Testis (tissue), 3 donors: ENCODE data around the gene ARID1A. TPM values are rescaled to one million over a fixed set of nuclear protein-coding genes. Genes with fewer than 3 reads are reported as not detected.

Experiments used
- DNase-seq: peaks from one replicate; pipeline ENCODE4 v3.0.0-alpha.2; 2019
- H3K27ac ChIP-seq, 2 donors: fragments of 200-600 bp; sonication (generic); one replicate each; pipeline ENCODE4 v1.5.1; 2019
- H3K27me3 ChIP-seq: fragments of 200-600 bp; sonication (generic); one replicate; pipeline ENCODE4 v1.5.1; 2019
- H3K36me3 ChIP-seq: fragments of 200-600 bp; sonication (generic); one replicate; pipeline ENCODE4 v1.5.1; 2017; ENCODE audit warnings: low read depth; ENCODE audit errors: missing control alignments
- H3K4me1 ChIP-seq: fragments of 200-600 bp; sonication (generic); one replicate; pipeline ENCODE4 v1.5.1; 2019
- H3K4me3 ChIP-seq, 2 donors: fragments of 200-600 bp; sonication (generic); one replicate each; pipeline ENCODE4 v1.5.1; 2017 to 2019
- H3K9me3 ChIP-seq: fragments of 200-600 bp; sonication (generic); one replicate; pipeline ENCODE4 v1.5.1; 2017
- CTCF ChIP-seq, 3 experiments: fragments of 450-650 bp in 2 of 3; fragments of 200-600 bp in 1 of 3; sonication (generic) in 1 of 3; IDR thresholded peaks; one replicate each; pipeline ENCODE4 v1.5.1; 2016 to 2019; ENCODE audit warnings: antibody characterized with exemption in 3 of 3, mild to moderate bottlenecking in 2 of 3, moderate library complexity in 1 of 3
- POLR2A ChIP-seq: fragments of 450-650 bp; IDR thresholded peaks from one replicate; pipeline ENCODE4 v1.6.1; 2017; ENCODE audit warnings: antibody characterized with exemption, mild to moderate bottlenecking, moderate library complexity
- WGBS, 2 donors: methylation state at CpG; one replicate each; pipeline ENCODE4 v1.1.5; 2018; 5-methylcytosine and 5-hydroxymethylcytosine counted together
- intact Hi-C: fragments of 100-400 bp; cut with DNase I; formaldehyde crosslinking; loops from one replicate; pipeline ENCODE4 v1.15.1; 2023; ENCODE audit warnings: low total_unique reads
- polyA plus RNA-seq: library from polyadenylated mRNA; stranded (reverse); fragments of 350-450 nt; fragmentation: Illumina TruSeq; extraction: RNeasy Lipid Tissue Mini Kit (QIAGEN cat#74804); gene quantifications from one replicate; pipeline ENCODE4 v1.2.3, GENCODE V29; 2014; ENCODE audit warnings: low read depth, low replicate concordance; ENCODE audit not compliant: insufficient read depth
- total RNA-seq, 2 donors: library from RNA; depleted of rRNA; stranded (reverse); fragments of >200 nt; gene quantifications; one replicate each; pipeline ENCODE4 v1.2.3, GENCODE V29; 2016

Gene ARID1A
- total and polyA plus RNA-seq, 3 donors from 2014 or later = 53.7 to 119 (median 106) TPM

GRCh38 chr1:26693599-26694572 lies 1.9 kb upstream of the ARID1A start:
- Histone ChIP-seq H3K4me1 (peaks cover 35% of the 10 kb centered on the region), H3K27ac (peak overlapping the region; percentile 97 to 99), H3K4me3 (peak overlapping the region; percentile 42 to 61), H3K36me3 (no peaks in the 10 kb centered on the region), H3K27me3 (no peaks in the 10 kb centered on the region), H3K9me3 (no peaks in the 10 kb centered on the region)
- peak; percentile 23 for DNase-seq
- TF ChIP-seq POLR2A = no peak
- TF ChIP-seq CTCF (IDR thresholded peaks at IDR 0.05) = no peak
- WGBS, 2 donors = 21 to 26% methylated on average over 7 of the region's 7 CpGs
- intact Hi-C loops = no loop called here

GRCh38 chr1:26694638-26695355 lies 1.0 kb upstream of the ARID1A start:
- H3K27ac ChIP-seq = peak overlapping the region; percentile 97 to 99
- intact Hi-C loops = loop anchor here (5.0 kb wide), 1 partner anchor 93 kb away; the partner anchor contains the start of gene PIGV
- H3K4me3 ChIP-seq = peak overlapping the region; percentile 98 to 99
- no peaks in the 10 kb centered on the region for H3K9me3 ChIP-seq
- TF ChIP-seq POLR2A = no peak
- TF ChIP-seq CTCF (IDR thresholded peaks at IDR 0.05) = no peak
- WGBS, 2 donors = 5 to 6% methylated on average over 14 of the region's 14 CpGs
- no peaks in the 10 kb centered on the region for H3K27me3 ChIP-seq
- H3K4me1 ChIP-seq = peaks cover 44% of the 10 kb centered on the region
- no peaks in the 10 kb centered on the region for H3K36me3 ChIP-seq
- no peak for DNase-seq

- Histone ChIP-seq H3K4me3 (peak overlapping the region; percentile 98 to 99), H3K36me3 (no peaks in the 10 kb centered on the region), H3K27me3 (no peaks in the 10 kb centered on the region), H3K27ac (peak overlapping the region; percentile 97 to 99), H3K9me3 (no peaks in the 10 kb centered on the region), H3K4me1 (peaks cover 56% of the 10 kb centered on the region)
- no peak for DNase-seq
- 0 to 4% methylated on average over 11 to 60 of the region's 72 CpGs for WGBS, 2 donors
- TF ChIP-seq CTCF (IDR thresholded peaks at IDR 0.05) (no peak), POLR2A (no peak)
- intact Hi-C loops = loop anchor here (5.0 kb wide), 1 partner anchor 91 kb away; the partner anchor contains the start of gene PIGV
Measured at GRCh38 chr1:26696119-26696653, 371 bp downstream of the ARID1A start.

GRCh38 chr1:26696654-26697430 lies 1.0 kb downstream of the ARID1A start:
- Histone ChIP-seq H3K27me3 (no peaks in the 10 kb centered on the region), H3K4me3 (peak overlapping the region; percentile 98 to 99), H3K36me3 (no peaks in the 10 kb centered on the region), H3K9me3 (no peaks in the 10 kb centered on the region), H3K4me1 (peaks cover 53% of the 10 kb centered on the region), H3K27ac (peak overlapping the region; percentile 97 to 99)
- intact Hi-C loops = loop anchor here (5.0 kb wide), 1 partner anchor 90 kb away; the partner anchor contains the start of gene PIGV
- no peak for TF ChIP-seq CTCF (IDR thresholded peaks at IDR 0.05)
- TF ChIP-seq POLR2A = no peak
- DNase-seq = peak; percentile 49
- 0 to 2% methylated on average over 1 to 49 of the region's 98 CpGs for WGBS, 2 donors
